ENCODE data around the gene SIGLEC11.
"Not testable (repeated sequence)": the region's sequence is repeated elsewhere in the genome, so short reads cannot be mapped to it uniquely, and the experiment has no call there.

Gene SIGLEC11, protein sequence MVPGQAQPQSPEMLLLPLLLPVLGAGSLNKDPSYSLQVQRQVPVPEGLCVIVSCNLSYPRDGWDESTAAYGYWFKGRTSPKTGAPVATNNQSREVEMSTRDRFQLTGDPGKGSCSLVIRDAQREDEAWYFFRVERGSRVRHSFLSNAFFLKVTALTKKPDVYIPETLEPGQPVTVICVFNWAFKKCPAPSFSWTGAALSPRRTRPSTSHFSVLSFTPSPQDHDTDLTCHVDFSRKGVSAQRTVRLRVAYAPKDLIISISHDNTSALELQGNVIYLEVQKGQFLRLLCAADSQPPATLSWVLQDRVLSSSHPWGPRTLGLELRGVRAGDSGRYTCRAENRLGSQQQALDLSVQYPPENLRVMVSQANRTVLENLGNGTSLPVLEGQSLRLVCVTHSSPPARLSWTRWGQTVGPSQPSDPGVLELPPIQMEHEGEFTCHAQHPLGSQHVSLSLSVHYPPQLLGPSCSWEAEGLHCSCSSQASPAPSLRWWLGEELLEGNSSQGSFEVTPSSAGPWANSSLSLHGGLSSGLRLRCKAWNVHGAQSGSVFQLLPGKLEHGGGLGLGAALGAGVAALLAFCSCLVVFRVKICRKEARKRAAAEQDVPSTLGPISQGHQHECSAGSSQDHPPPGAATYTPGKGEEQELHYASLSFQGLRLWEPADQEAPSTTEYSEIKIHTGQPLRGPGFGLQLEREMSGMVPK

GRCh38 chr19:49960980-49961379 lies at the start of gene SIGLEC11:
Gene SIGLEC11, minus strand, starts transcription at chr19:49961172. Its CDS starts 91 bp downstream, at chr19:49961081.
- not testable (repeated sequence) for DNase-seq (ENCODE audit: low read depth)

GRCh38 chr19:50008532-50008931 lies 47.6 kb upstream of the SIGLEC11 start:
- DNase-seq (ENCODE audit: low read depth): no peak

DNA sequence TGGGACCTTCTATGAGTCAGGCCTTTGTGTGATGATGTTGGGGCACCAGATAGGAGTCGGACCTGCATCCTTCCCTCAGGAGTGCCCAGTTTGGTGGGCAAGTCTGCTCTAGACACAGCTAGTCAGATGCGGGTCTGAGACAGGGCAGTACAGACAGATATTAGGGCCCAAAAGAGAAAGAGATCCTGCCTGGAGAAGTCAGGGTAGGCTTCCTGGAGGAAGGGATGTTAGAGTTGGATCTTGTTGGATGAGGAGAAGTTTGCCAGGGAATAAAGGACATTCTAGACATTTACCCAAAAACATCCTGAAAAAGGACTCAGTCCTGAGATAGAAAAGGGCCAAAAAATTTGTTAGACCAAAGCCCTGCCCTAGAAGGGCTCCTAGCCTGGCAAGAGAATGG lies 47.0 kb upstream of the SIGLEC11 start:
- no peak for DNase-seq (ENCODE audit: low read depth)

DNA sequence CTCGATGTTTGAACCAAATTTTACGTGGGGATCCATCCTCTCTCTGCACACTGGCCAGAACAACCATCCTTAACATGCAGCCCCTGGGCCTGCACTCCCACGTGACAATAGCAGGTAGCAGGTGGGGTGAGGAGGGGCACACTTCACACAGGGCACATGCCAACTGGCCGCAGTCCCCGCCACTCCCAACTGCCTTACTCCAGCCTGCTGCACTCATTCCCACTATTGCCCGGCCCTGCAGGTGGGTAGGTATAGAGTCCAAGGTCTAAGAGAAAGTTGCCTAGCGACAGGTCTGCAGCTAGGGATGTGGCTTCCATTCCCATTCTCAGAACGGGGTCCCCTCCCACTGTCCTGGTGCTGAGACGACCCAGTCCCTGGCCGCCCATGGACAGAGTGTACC lies 46.2 kb upstream of the SIGLEC11 start:
- no peak for DNase-seq (ENCODE audit: low read depth)

GRCh38 chr19:50005428-50005827 lies 44.5 kb upstream of the SIGLEC11 start:
- DNase-seq (ENCODE audit: low read depth): no peak

GRCh38 chr19:50003810-50004419 lies 42.9 kb upstream of the SIGLEC11 start:
- DNase-seq (ENCODE audit: low read depth): peak; percentile 90

DNA sequence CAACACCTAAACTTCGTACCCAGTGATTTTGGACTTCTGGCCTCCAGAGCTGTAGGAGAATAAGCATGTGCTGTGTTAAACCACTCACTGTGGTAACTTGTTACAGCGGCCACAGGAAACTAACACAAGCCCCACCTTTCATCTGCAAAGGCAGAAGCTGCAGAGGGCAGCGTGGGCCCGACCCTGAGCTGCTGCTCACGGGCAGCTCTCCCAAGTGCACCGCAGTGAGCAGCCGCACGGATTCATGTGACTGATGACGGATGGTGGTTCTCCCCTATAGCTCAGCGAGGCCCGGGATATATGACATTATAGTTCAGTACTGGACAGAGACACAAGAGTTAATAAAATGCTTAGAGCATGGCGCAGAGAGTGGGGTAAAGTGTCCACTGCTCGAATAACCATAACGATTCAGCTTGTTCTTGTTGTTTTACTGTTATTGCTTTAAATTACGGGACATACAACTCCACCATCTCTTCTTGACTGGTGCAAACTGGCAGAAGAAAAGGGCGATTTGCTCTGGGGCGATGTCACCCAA lies 42.3 kb upstream of the SIGLEC11 start:
- DNase-seq (ENCODE audit: low read depth): no peak

- no peak for DNase-seq (ENCODE audit: low read depth)
Observed at GRCh38 chr19:50002386-50002960, 41.5 kb upstream of the SIGLEC11 start.

DNA sequence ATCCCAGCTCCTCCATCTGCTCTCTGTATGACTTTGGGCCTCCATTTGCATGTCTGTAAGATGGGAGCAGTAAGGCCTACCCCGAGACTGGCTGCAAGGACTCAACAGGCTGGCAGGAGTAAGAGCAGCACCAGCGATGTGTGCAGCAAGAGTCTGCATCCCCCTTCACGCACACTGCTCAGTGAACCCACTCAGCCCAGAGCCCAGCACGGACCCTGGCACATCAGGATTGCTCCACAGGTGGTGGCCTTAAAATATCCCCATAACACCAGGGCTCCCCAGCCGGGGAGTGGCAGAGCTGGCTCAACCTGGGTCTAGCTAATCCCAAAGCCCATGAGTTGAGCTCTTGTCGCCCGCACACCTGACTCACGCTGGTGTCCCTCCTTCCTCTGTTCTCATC lies 40.8 kb upstream of the SIGLEC11 start:
- DNase-seq (ENCODE audit: low read depth): no peak

DNA sequence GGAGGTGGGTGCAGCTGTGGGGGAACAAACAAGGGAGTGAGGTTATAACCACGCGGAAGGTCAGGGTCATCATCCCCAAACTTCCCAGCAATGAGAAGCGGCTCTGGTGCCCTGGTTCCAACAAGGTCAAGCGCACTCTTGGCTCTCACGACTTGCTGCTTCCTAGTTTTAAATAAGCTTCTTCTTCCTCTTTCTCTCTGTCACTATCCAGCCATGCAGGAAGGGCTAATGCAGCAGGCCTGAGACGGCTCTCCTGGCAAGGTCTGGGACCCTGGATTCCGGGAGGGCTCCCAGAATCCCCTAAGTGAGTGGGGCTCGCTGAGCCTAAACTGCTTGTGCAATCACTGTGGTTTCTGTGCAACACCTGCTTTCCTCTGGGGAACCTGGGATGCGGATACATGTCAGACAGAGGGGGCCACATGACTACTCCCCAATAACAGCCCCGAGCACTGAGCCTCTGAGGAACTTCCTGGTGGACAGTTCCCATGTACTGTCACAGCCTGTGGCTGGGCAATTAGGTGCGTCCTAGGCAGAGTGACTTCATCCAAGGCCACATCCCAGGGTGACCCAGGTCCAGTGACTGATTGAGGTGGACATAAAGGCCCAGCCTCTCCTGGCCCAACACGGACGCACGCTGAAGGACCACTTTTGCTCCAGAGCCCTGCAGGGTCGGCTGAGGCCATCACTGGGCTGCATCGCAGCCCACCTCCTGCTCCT lies 40.0 kb upstream of the SIGLEC11 start:
- no peak for DNase-seq (ENCODE audit: low read depth)

DNA sequence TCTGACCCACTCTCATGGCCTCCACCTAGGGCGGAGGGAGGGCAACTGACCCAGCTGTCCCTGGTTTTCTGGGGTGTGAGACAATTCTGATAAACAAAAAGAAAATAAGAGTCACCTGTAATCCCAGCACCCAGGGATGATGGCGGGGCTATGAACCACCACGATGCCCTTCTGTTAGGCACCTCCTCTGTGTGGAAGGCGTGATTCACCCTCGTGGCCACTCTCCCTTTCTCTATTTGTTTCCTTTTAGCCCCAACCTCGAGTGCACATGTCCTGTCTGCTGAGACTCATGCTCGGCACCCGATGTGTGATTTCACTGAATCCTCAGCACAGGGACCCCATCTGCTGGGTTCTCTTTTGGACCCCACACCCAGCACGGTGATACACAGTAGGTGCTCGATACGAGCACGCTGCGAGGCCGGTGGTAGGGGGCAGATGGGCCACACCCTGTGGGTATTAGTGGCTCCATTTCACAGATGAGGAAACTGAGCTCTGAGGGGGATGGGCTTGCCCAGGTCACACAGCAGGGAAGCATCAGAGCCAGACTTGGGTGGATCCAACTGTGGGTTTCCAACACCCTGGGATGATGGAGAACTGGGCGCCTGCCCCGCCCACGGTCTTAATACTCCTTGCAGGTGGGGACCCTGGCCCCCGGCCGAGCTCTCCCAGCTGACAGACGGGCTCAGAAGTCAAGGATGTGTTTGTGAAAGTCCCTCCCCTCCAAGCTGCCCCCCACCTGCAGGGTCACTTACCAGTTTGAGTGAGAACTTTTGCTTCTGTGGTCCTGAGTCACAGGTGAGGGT lies 39.3 kb upstream of the SIGLEC11 start:
- DNase-seq (ENCODE audit: low read depth): no peak

DNA sequence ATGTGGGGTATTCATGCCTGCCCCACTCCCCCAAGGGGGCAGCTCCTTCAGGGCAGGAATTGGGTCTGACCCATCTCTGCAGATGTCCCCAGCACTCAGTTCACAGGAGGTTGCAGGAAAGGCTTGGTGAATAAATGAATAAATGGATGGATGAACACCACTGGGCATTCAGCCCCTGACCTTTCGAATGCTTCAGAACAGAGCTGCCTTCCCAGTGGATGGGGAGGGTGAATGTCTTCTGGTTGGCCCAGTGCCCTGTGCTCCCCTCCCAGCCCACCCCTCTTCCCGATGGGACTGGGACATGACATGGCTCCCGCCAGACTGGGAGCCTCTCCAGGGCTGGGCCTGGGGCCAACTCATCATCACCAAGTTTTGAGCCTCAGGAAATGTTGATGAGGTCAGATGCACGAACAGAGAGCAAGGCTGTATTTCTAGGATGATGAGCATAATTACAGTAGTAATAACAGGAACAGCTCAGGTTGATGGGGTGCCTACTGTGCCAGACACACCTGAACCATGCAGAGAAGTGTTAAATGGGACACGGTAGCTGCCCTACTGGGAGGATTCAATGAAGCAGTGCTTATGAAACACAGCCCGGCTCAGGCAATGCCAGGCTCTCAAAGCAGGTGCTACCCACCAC lies 38.5 kb upstream of the SIGLEC11 start:
- no peak for DNase-seq (ENCODE audit: low read depth)

- no peak for DNase-seq (ENCODE audit: low read depth)
Observed at GRCh38 chr19:49997709-49998108, 36.7 kb upstream of the SIGLEC11 start.

DNA sequence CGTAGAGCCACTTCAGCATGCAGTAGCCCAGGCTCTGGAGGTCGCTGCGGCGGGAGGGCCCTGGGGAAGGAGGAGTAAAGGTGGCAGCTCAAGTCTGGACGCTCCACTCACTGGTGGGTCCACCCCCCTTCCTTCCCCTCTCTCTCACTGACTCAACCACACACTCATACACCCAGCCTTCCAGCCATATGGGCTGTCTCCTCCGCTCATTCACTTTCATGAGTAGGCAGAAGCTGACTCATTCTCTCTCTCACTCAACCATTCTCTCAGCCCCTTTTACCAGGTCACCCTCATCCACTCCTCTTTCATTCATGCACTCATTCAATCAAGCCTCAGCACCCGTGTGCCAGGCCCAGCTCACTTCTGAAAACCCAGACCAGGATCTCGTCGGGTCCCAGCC lies 27.5 kb upstream of the SIGLEC11 start:
- no peak for DNase-seq (ENCODE audit: low read depth)

DNA sequence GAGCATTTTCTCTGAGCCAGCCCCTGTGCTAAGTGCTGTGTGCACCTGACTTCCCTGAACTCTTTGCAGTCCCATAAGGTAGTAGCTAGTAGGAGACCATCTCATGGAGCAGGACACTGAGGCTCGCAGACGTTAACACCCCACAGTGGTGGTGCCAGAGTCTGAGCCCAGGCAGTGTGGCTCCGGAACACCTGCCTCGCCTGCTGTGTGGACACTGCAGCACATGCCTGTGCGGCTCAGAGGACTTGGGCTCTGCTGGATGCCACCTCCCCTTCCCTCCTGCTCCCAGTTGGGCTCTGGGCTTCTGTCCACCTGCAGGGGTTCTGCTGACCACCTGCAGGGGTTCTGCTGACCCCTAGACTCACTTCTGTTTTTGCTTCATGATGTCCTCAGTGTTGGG lies 27.0 kb upstream of the SIGLEC11 start:
- no peak for DNase-seq (ENCODE audit: low read depth)

DNA sequence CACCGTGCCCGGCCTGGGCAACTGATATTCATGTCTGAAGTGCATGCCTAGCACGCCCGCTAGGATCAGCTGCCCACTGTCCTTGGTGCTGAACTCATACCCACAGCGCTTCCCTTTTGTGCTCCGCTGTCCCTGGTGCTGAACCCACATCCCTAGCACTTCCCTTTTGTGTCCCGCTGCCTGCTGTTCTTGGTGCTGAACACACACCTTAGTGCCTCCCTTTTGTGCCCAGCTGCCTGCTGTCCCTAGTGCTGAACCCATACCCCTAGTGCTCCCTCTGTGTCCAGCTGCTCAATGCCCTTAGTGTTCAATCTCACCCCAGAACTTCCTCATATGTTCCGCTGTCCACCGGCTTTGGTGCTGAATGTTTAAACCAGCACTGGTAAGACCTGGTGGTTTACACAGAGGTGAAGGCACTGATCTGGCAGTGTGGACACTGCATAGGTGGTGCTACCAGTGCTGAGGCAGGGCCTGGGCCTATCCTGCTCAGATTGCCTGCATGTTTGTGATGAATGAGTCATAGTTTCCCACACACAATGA lies 26.3 kb upstream of the SIGLEC11 start:
- peak; percentile 65 for DNase-seq (ENCODE audit: low read depth)

DNA sequence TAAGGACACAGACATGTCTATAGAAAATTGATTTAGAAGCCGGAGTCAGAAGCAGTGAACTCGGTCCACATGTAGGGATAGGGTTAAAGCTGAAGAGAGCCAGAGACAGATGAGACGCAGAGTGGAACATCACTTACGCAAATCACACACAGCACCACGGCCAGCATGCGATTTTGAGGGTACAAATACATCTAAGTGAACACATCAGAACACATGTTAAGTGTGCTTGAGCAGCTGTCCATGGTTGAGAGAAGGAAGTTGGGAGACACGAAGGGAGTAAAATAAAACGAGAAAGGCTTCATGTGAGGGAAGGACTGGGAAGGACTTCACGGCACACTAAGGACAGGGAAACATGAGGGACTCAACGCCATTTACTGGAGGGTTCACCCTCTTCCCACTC lies 25.4 kb upstream of the SIGLEC11 start:
- no peak for DNase-seq (ENCODE audit: low read depth)

GRCh38 chr19:49985871-49986270 lies 24.9 kb upstream of the SIGLEC11 start:
- DNase-seq (ENCODE audit: low read depth): no peak

- DNase-seq (ENCODE audit: low read depth): no peak
Observed at GRCh38 chr19:49984491-49984890, 23.5 kb upstream of the SIGLEC11 start.

DNA sequence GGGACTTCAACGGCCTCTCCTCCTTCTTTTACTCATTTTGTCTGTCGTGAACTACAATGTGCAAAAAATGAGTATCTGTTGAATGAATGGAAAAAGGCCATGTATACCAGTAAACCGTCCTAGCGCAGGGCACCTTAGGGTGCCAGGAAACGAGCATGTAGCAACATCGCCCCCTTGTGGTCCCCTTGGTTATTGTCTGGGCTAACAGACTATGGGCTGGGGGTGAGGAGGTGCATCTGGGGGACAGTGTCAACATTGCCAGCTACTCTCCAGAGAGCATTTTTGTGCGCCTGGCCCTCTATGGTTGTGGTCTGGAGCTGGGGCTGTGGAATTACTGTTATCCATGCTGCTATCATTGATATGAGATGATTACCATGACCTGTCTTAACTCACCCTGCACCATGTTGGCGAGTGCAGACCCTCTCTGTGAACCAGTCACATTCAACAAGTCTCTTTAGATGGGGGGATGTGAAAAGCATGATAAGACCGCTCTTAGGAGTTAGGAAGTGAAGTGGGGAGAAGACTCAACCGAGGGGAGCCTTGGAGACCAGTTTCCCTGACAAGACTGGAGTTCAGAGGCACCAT lies 22.8 kb upstream of the SIGLEC11 start:
- no peak for DNase-seq (ENCODE audit: low read depth)

Measured in GM04503 (cell line).